Measurements from ENCODE around the gene ASIP.
"Not testable (repeated sequence)": the region's sequence is repeated elsewhere in the genome, so short reads cannot be mapped to it uniquely, and the experiment has no call there.

The ASIP gene

GRCh38 chr20:34240121-34240520 lies 1.1 kb upstream of the ASIP start:
- no peak for TF ChIP-seq CTCF (IDR thresholded peaks at IDR 0.05; ENCODE audit: low read length, missing control alignments)
- DNase-seq (ENCODE audit: low read depth) = no peak
- no peak overlapping the region for H3K4me3 ChIP-seq (replicated peaks; ENCODE audit: low read depth, low read length)

GRCh38 chr20:34242015-34242414 lies 792 bp downstream of the ASIP start:
- DNase-seq (ENCODE audit: low read depth); H3K4me3 ChIP-seq (replicated peaks; ENCODE audit: low read depth, low read length): not testable (repeated sequence)

GRCh38 chr20:34242879-34243278 lies 1.7 kb downstream of the ASIP start:
- TF ChIP-seq CTCF (IDR thresholded peaks at IDR 0.05; ENCODE audit: low read length, missing control alignments) = no peak
- DNase-seq (ENCODE audit: low read depth) = no peak
- H3K4me3 ChIP-seq (replicated peaks; ENCODE audit: low read depth, low read length) = no peak overlapping the region

DNA sequence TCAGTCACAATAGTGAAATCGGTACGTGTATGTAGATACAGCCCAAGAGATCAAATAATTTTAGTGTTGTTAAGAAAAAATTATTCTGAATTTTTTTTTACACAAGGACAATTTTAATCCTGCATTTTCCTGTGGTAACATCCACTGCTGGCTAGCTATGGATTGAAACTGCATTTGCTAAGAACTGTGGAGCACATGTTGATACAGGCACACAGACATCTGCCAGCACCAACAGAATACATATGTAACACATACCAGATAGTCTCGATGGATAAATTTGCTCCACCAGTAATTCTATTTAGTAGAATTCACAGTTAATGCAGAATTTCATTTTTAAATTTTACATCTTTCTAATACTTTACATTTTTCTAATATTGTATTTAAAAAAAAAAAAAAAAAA lies 2.2 kb downstream of the ASIP start:
- no peak for DNase-seq (ENCODE audit: low read depth)
- TF ChIP-seq CTCF (IDR thresholded peaks at IDR 0.05; ENCODE audit: low read length, missing control alignments) = no peak
- no peak overlapping the region for H3K4me3 ChIP-seq (replicated peaks; ENCODE audit: low read depth, low read length)

DNA sequence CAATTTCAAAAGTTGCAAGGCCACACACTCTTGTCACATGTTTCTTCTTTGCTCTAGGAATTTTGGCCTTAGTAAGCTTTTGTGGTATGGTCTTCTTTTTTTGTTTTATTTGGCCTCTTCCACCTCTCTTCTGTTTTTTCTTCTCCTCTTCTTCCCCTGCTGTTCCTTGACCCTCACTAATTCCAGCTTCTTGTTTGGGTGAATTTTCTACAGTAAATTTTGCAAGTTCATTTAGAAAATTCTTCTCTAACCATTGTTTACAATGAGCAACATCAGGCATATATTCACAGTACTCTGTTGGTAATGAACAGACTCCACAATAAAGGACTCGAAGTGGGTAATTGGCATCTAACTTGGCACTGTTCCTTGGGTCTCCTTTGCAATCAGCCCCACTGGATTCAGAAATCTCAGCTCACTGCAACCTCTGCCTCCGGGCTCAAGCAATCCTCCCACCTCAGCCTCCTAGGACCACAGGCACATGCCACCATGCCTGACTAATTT lies 5.0 kb downstream of the ASIP start:
- no peak overlapping the region for H3K4me3 ChIP-seq (replicated peaks; ENCODE audit: low read depth, low read length)
- no peak for DNase-seq (ENCODE audit: low read depth)
- TF ChIP-seq CTCF (IDR thresholded peaks at IDR 0.05; ENCODE audit: low read length, missing control alignments) = no peak

DNA sequence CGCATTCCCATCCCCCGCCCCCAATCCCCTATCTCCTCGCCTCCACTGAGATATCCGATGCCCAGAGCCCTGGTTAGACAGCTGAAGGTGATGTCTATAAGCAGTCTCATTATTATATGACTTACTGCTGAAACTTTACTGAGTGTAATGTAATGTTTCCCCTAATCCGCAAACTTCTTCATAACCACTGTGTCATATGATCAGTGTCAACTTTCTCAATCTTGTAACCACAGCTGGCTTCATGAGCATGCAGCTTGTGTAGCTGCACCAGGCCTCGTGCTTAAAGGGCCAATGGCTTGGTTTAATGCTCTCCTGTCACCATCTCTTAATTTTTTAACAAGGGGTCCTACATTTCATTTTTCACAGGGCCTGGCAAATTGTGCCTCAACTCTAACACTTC lies 8.1 kb downstream of the ASIP start:
- DNase-seq (ENCODE audit: low read depth) = peak; percentile 31
- no peak overlapping the region for H3K4me3 ChIP-seq (replicated peaks; ENCODE audit: low read depth, low read length)
- no peak for TF ChIP-seq CTCF (IDR thresholded peaks at IDR 0.05; ENCODE audit: low read length, missing control alignments)

- no peak for DNase-seq (ENCODE audit: low read depth)
These were observed 8.8 kb downstream of the ASIP start for GRCh38 chr20:34250005-34250404.

More at GRCh38 chr20:34250005-34250404, 8.8 kb downstream of the ASIP start:
- no peak for TF ChIP-seq CTCF (IDR thresholded peaks at IDR 0.05; ENCODE audit: low read length, missing control alignments)
- no peak overlapping the region for H3K4me3 ChIP-seq (replicated peaks; ENCODE audit: low read depth, low read length)

Data from fibroblast of pulmonary artery (primary cell).